NCI-H2081 (cell line): Measurements from ENCODE around the gene OR7G1.
"Not testable (repeated sequence)": the region's sequence is repeated elsewhere in the genome, so short reads cannot be mapped to it uniquely, and the experiment has no call there.

ENCODE experiments used
- DNase-seq, 2 experiments: peaks; one replicate each; lab custom pipeline; 2025; lab: John Stamatoyannopoulos, UW

The OR7G1 gene

GRCh38 chr19:9076901-9077300, 38.7 kb downstream of the OR7G1 start:
- DNase-seq, result no peak

GRCh38 chr19:9075064-9075949, 40.3 kb downstream of the OR7G1 start:
- DNase-seq, result peak in 1 of 2 experiments; percentile 24

GRCh38 chr19:9073806-9074205, 41.8 kb downstream of the OR7G1 start:
- DNase-seq, result no peak

GRCh38 chr19:9071720-9072119, 43.8 kb downstream of the OR7G1 start:
- not testable (repeated sequence) for DNase-seq

- no peak for DNase-seq
Observed at GRCh38 chr19:9070066-9070465, 45.5 kb downstream of the OR7G1 start.

- no peak for DNase-seq
Observed at GRCh38 chr19:9065457-9066014, 50.0 kb downstream of the OR7G1 start.
